GM20000 (cell line): ENCODE results near the gene MDM1.

Experiments
- DNase-seq: peaks from one replicate; pipeline ENCODE4 v3.0.0; 2012; ENCODE audit warnings: low spot score
- TF ChIP-seq, protein P1 (sequence below): IDR thresholded peaks from 2 replicates; pipeline ENCODE4 v1.5.1; 2012; ENCODE audit warnings: mild to moderate bottlenecking, control low read depth; ENCODE audit errors: extremely low read depth, missing control alignments

Gene MDM1

GRCh38 chr12:68354977-68355541 is 22.9 kb upstream of the MDM1 start:
- TF ChIP-seq, protein P1, sequence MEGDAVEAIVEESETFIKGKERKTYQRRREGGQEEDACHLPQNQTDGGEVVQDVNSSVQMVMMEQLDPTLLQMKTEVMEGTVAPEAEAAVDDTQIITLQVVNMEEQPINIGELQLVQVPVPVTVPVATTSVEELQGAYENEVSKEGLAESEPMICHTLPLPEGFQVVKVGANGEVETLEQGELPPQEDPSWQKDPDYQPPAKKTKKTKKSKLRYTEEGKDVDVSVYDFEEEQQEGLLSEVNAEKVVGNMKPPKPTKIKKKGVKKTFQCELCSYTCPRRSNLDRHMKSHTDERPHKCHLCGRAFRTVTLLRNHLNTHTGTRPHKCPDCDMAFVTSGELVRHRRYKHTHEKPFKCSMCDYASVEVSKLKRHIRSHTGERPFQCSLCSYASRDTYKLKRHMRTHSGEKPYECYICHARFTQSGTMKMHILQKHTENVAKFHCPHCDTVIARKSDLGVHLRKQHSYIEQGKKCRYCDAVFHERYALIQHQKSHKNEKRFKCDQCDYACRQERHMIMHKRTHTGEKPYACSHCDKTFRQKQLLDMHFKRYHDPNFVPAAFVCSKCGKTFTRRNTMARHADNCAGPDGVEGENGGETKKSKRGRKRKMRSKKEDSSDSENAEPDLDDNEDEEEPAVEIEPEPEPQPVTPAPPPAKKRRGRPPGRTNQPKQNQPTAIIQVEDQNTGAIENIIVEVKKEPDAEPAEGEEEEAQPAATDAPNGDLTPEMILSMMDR: no peak
- DNase-seq: no peak

- TF ChIP-seq, protein P1: no peak
- DNase-seq: no peak
Measured at GRCh38 chr12:68352067-68352466, 19.9 kb upstream of the MDM1 start.

DNA sequence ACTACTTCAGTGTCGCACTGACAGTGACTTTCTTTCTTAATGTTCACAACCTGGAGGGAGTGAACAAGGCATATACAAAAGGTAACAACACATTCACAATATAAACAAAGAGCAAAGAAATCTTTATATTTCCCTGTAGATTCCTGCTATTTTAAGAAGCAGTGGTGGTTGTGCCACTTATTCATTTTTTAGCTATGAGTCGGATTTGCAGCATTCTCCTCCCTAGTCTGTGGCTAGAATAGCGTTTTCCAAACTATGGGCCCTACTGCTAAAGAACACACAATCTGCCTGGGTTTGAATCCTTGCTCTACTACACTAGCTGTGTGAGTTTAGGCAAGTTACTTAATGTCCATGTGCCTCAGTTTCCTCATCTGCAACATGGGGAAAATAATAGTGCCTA is 18.6 kb upstream of the MDM1 start:
- TF ChIP-seq, protein P1: no peak
- DNase-seq: no peak

GRCh38 chr12:68349921-68350606 is 17.9 kb upstream of the MDM1 start:
- TF ChIP-seq, protein P1: no peak
- DNase-seq: no peak

- no peak for DNase-seq
- TF ChIP-seq, protein P1: no peak
Measured at GRCh38 chr12:68349220-68349621, 17.1 kb upstream of the MDM1 start.

DNA sequence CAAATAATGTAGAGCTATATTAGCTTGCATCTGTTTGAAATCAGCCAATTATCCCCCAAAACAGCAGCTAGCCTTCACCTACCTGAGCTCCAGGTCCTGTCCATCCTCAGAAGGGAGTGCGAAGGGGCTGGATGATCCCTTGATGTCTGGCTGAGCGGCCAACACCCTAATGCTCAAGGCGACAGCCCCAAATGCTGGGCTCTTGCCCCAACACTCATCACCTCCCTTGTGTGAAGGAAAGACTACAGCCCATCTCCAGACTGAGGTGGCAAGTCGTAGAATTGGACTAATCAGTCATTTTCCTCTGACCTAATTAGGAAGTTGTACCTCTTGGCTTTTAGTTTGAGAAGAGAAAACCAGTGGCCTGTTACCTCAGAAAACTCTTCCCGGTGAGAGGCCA is 16.3 kb upstream of the MDM1 start:
- DNase-seq: no peak
- TF ChIP-seq, protein P1: no peak

DNA sequence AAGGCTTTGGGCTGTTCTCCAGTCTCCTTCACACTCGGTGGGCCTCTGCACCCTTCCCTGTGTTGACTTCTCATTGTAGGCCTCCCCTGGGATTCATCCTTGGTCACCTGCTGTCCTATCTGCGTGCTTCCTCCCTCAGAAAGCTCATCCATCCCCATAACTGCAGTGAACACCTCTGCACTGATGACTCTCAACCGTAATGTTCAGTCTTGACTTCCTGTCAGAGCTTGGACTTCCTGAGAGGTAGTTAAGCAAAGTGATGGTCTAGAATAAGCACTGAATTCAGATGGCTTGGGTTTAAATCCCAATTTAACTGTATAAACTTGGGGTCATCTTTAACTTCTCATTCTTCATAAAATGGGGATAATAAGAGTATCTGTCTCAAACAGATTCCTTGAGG is 13.6 kb upstream of the MDM1 start:
- no peak for DNase-seq
- TF ChIP-seq, protein P1: no peak
